Sigmoid colon (tissue), 4 donors: ENCODE results near the gene SLIT1.

Source experiments
- EP300 ChIP-seq, 4 donors: sonication (generic); formaldehyde crosslinking; IDR thresholded peaks; one replicate each; pipeline ENCODE4 v1.6.1; 2017; ENCODE audit warnings: antibody characterized with exemption in 4 of 4
- POLR2A ChIP-seq, 2 donors: fragments of 450-650 bp; IDR thresholded peaks; one replicate each; pipeline ENCODE4 v1.6.1; 2016; ENCODE audit warnings: antibody characterized with exemption in 2 of 2, mild to moderate bottlenecking in 2 of 2, moderate library complexity in 2 of 2
- POLR2AphosphoS5 ChIP-seq, 4 donors: sonication (generic); formaldehyde crosslinking; IDR thresholded peaks; one replicate each; pipeline ENCODE4 v1.6.1; 2017; ENCODE audit warnings: antibody characterized with exemption in 4 of 4
- TF ChIP-seq, protein P1 (sequence below), 4 experiments: fragments of 450-650 bp in 3 of 4; fragments of 200-600 bp in 1 of 4; IDR thresholded peaks; one replicate each; pipeline ENCODE4 v1.5.1; 2016 to 2019; ENCODE audit warnings: antibody characterized with exemption in 4 of 4, mild to moderate bottlenecking in 3 of 4, moderate library complexity in 2 of 4

- TF ChIP-seq, protein P1, sequence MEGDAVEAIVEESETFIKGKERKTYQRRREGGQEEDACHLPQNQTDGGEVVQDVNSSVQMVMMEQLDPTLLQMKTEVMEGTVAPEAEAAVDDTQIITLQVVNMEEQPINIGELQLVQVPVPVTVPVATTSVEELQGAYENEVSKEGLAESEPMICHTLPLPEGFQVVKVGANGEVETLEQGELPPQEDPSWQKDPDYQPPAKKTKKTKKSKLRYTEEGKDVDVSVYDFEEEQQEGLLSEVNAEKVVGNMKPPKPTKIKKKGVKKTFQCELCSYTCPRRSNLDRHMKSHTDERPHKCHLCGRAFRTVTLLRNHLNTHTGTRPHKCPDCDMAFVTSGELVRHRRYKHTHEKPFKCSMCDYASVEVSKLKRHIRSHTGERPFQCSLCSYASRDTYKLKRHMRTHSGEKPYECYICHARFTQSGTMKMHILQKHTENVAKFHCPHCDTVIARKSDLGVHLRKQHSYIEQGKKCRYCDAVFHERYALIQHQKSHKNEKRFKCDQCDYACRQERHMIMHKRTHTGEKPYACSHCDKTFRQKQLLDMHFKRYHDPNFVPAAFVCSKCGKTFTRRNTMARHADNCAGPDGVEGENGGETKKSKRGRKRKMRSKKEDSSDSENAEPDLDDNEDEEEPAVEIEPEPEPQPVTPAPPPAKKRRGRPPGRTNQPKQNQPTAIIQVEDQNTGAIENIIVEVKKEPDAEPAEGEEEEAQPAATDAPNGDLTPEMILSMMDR (IDR thresholded peaks at IDR 0.05), result no peak
- TF ChIP-seq POLR2AphosphoS5 (IDR thresholded peaks at IDR 0.05) (no peak), EP300 (IDR thresholded peaks at IDR 0.05) (no peak), POLR2A (IDR thresholded peaks at IDR 0.05) (no peak)
Observed at GRCh38 chr10:96999987-97000386, 185.8 kb downstream of the SLIT1 start.
